ENCODE results near the gene DNAJC17. TPM values are rescaled to one million over a fixed set of nuclear protein-coding genes. Genes with fewer than 3 reads are reported as not detected.

The DNAJC17 gene
- total RNA-seq, 1 experiment from 2014 or later = 14.8 TPM

- no peak overlapping the region for H3K27ac ChIP-seq (ENCODE audit: low read length)
- no peaks in the 10 kb centered on the region for H3K27me3 ChIP-seq (ENCODE audit: low read length)
- no peak for DNase-seq
- no peaks in the 10 kb centered on the region for H3K79me2 ChIP-seq (ENCODE audit: low read length)
- H3K36me3 ChIP-seq (ENCODE audit: insufficient read depth, low read length) = peaks cover 5% of the 10 kb centered on the region; the same call in 1 of the 2 replicates
- H3K9ac ChIP-seq (ENCODE audit: low read length) = no peak overlapping the region
- no peaks in the 10 kb centered on the region for H3K9me3 ChIP-seq (ENCODE audit: low read length)
- H4K20me1 ChIP-seq (ENCODE audit: insufficient read depth, low read depth, low read length) = no peaks in the 10 kb centered on the region
- peaks cover 17% of the 10 kb centered on the region for H3K4me1 ChIP-seq (ENCODE audit: low read length)
- H3K4me2 ChIP-seq (ENCODE audit: low read depth, low read length, poor library complexity, severe bottlenecking) = no peak overlapping the region
- H3K9me2 ChIP-seq (replicated peaks; ENCODE audit: insufficient read depth, low read length) = no peaks in the 10 kb centered on the region
- no peak overlapping the region for H2AFZ ChIP-seq (ENCODE audit: low read length)
- no peak overlapping the region for H3K4me3 ChIP-seq (ENCODE audit: low read length)
Observed at GRCh38 chr15:40744815-40745152, 62.5 kb downstream of the DNAJC17 start.

GRCh38 chr15:40743921-40744814 lies 63.1 kb downstream of the DNAJC17 start:
- Histone ChIP-seq H3K9ac (ENCODE audit: low read length) (no peak overlapping the region), H3K4me3 (ENCODE audit: low read length) (no peak overlapping the region), H3K9me2 (replicated peaks; ENCODE audit: insufficient read depth, low read length) (no peaks in the 10 kb centered on the region), H3K9me3 (ENCODE audit: low read length) (no peaks in the 10 kb centered on the region), H3K27ac (ENCODE audit: low read length) (no peak overlapping the region), H3K79me2 (ENCODE audit: low read length) (no peaks in the 10 kb centered on the region), H4K20me1 (ENCODE audit: insufficient read depth, low read depth, low read length) (no peaks in the 10 kb centered on the region), H3K27me3 (ENCODE audit: low read length) (no peaks in the 10 kb centered on the region), H3K36me3 (ENCODE audit: insufficient read depth, low read length) (peaks cover 4% of the 10 kb centered on the region; the same call in 1 of the 2 replicates), H3K4me2 (ENCODE audit: low read depth, low read length, poor library complexity, severe bottlenecking) (no peak overlapping the region), H3K4me1 (ENCODE audit: low read length) (peaks cover 17% of the 10 kb centered on the region), H2AFZ (ENCODE audit: low read length) (no peak overlapping the region)
- DNase-seq = peak; percentile 53

DNA sequence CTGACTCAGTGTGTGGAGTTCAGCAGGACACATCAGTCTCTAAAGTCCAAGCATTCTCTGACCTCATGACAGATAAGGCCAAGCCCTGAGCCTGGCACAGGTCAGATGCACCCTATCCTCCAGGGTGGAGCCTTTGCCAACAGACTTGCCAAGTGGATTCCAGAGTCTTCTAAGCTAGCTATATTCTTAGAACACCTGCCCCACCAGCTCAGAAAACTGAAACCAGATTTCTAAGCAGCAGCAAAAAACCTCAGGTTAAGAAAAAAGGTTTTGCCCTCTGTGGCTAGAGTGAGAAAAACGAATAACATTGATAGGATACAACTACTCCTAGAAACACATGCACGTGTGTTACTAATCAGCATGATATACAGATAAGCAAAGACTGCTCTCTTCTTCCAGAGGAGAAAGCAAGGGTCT lies 63.8 kb downstream of the DNAJC17 start:
- Histone ChIP-seq H3K9ac (ENCODE audit: low read length) (no peak overlapping the region), H2AFZ (ENCODE audit: low read length) (no peak overlapping the region), H3K79me2 (ENCODE audit: low read length) (no peaks in the 10 kb centered on the region), H3K36me3 (ENCODE audit: insufficient read depth, low read length) (peaks cover 9% of the 10 kb centered on the region; the same call in 1 of the 2 replicates), H3K4me2 (ENCODE audit: low read depth, low read length, poor library complexity, severe bottlenecking) (no peak overlapping the region), H3K27ac (ENCODE audit: low read length) (no peak overlapping the region), H3K4me1 (ENCODE audit: low read length) (peaks cover 17% of the 10 kb centered on the region), H3K4me3 (ENCODE audit: low read length) (no peak overlapping the region), H3K9me2 (replicated peaks; ENCODE audit: insufficient read depth, low read length) (no peaks in the 10 kb centered on the region), H4K20me1 (ENCODE audit: insufficient read depth, low read depth, low read length) (no peaks in the 10 kb centered on the region), H3K27me3 (ENCODE audit: low read length) (no peaks in the 10 kb centered on the region), H3K9me3 (ENCODE audit: low read length) (no peaks in the 10 kb centered on the region)
- no peak for DNase-seq

DNA sequence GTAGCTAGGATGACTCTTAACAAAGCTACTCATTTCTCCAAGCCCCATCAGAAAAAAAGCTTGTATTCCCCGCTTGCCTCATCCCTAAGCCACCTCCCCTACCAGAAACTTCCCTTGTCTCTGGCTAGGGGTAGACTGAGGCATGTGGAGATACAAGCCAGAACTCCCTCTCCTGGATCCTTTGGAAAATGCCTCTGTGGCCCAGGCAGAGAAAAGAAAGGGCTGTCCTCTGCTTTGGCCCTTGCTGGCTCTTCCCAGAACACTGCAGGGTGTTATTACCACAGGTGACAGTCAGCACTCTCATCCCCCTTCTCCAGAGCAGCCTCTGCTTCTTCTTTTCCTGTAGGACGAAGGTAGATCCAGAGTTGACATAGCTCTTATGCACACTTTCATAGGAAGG lies 67.4 kb downstream of the DNAJC17 start:
- no peaks in the 10 kb centered on the region for H3K27me3 ChIP-seq (ENCODE audit: low read length)
- DNase-seq = no peak
- H3K4me2 ChIP-seq (ENCODE audit: low read depth, low read length, poor library complexity, severe bottlenecking) = no peak overlapping the region
- no peak overlapping the region for H3K9ac ChIP-seq (ENCODE audit: low read length)
- H3K9me2 ChIP-seq (replicated peaks; ENCODE audit: insufficient read depth, low read length) = no peaks in the 10 kb centered on the region
- no peak overlapping the region for H2AFZ ChIP-seq (ENCODE audit: low read length)
- H4K20me1 ChIP-seq (ENCODE audit: insufficient read depth, low read depth, low read length) = no peaks in the 10 kb centered on the region
- no peaks in the 10 kb centered on the region for H3K9me3 ChIP-seq (ENCODE audit: low read length)
- H3K79me2 ChIP-seq (ENCODE audit: low read length) = no peaks in the 10 kb centered on the region
- peaks cover 19% of the 10 kb centered on the region for H3K36me3 ChIP-seq (ENCODE audit: insufficient read depth, low read length)
- no peak overlapping the region for H3K4me3 ChIP-seq (ENCODE audit: low read length)
- H3K4me1 ChIP-seq (ENCODE audit: low read length) = no peaks in the 10 kb centered on the region
- no peak overlapping the region for H3K27ac ChIP-seq (ENCODE audit: low read length)

DNA sequence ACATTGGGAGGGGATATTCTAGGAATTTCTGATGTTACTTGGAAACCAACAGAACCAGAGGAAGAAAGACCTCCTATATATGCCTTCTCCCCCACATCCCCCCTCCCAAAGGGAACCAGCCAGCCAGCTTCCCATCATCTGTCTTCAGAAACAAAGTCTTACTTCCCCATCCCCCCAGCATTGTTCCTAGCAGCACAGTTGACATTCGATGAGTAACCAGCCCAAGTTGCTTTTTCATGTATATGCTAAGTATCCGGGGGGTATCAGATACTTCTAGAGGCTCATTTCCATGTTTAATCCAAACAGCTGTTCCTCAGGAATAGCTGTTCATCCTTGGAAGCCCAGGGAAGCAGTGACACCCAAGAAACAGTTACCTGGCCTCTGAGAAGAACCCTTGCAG lies 68.2 kb downstream of the DNAJC17 start:
- Histone ChIP-seq H3K36me3 (ENCODE audit: insufficient read depth, low read length) (peaks cover 23% of the 10 kb centered on the region), H3K27ac (ENCODE audit: low read length) (no peak overlapping the region), H3K4me2 (ENCODE audit: low read depth, low read length, poor library complexity, severe bottlenecking) (no peak overlapping the region), H3K27me3 (ENCODE audit: low read length) (no peaks in the 10 kb centered on the region), H3K4me1 (ENCODE audit: low read length) (no peaks in the 10 kb centered on the region), H4K20me1 (ENCODE audit: insufficient read depth, low read depth, low read length) (no peaks in the 10 kb centered on the region), H2AFZ (ENCODE audit: low read length) (no peak overlapping the region), H3K9me3 (ENCODE audit: low read length) (no peaks in the 10 kb centered on the region), H3K9ac (ENCODE audit: low read length) (no peak overlapping the region), H3K9me2 (replicated peaks; ENCODE audit: insufficient read depth, low read length) (no peaks in the 10 kb centered on the region), H3K4me3 (ENCODE audit: low read length) (no peak overlapping the region), H3K79me2 (ENCODE audit: low read length) (no peaks in the 10 kb centered on the region)
- DNase-seq = no peak

DNA sequence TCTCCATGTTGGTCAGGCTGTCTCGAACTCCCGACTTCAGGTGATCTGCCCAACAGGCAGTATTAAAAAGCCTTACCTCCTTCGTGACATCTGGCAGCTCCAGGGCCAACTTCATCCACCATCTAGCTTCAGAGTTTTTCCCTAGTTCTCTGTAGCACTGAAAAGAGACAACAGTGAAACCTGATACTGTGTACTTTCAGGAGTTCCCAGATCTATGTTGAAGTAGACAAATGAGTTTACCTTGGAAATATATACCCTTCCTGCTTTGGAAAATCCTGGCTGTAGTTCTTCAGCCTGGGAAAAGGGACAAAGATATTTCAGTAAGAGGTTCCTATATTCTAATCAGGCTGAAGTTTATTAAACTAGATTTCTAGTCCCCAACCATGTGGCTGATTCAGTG lies 70.2 kb downstream of the DNAJC17 start:
- Histone ChIP-seq H3K79me2 (ENCODE audit: low read length) (no peaks in the 10 kb centered on the region), H3K36me3 (ENCODE audit: insufficient read depth, low read length) (peaks cover 27% of the 10 kb centered on the region), H3K27me3 (ENCODE audit: low read length) (no peaks in the 10 kb centered on the region), H3K4me3 (ENCODE audit: low read length) (no peak overlapping the region), H3K27ac (ENCODE audit: low read length) (no peak overlapping the region), H3K4me1 (ENCODE audit: low read length) (no peaks in the 10 kb centered on the region), H3K9me3 (ENCODE audit: low read length) (no peaks in the 10 kb centered on the region), H3K9ac (ENCODE audit: low read length) (no peak overlapping the region), H2AFZ (ENCODE audit: low read length) (no peak overlapping the region), H3K4me2 (ENCODE audit: low read depth, low read length, poor library complexity, severe bottlenecking) (no peak overlapping the region), H4K20me1 (ENCODE audit: insufficient read depth, low read depth, low read length) (no peaks in the 10 kb centered on the region), H3K9me2 (replicated peaks; ENCODE audit: insufficient read depth, low read length) (no peaks in the 10 kb centered on the region)
- no peak for DNase-seq

- DNase-seq = no peak
- H3K36me3 ChIP-seq (ENCODE audit: insufficient read depth, low read length) = peaks cover 31% of the 10 kb centered on the region
- no peaks in the 10 kb centered on the region for H4K20me1 ChIP-seq (ENCODE audit: insufficient read depth, low read depth, low read length)
Observed at GRCh38 chr15:40736575-40736974, 70.7 kb downstream of the DNAJC17 start.

GRCh38 chr15:40731034-40731433 lies 76.2 kb downstream of the DNAJC17 start:
- no peaks in the 10 kb centered on the region for H3K27me3 ChIP-seq (ENCODE audit: low read length)
- no peak for DNase-seq
- peaks cover 27% of the 10 kb centered on the region for H3K36me3 ChIP-seq (ENCODE audit: insufficient read depth, low read length)
- no peak overlapping the region for H3K4me2 ChIP-seq (ENCODE audit: low read depth, low read length, poor library complexity, severe bottlenecking)
- no peak overlapping the region for H2AFZ ChIP-seq (ENCODE audit: low read length)
- no peak overlapping the region for H3K27ac ChIP-seq (ENCODE audit: low read length)
- no peak overlapping the region for H3K4me3 ChIP-seq (ENCODE audit: low read length)
- no peak overlapping the region for H3K9ac ChIP-seq (ENCODE audit: low read length)
- no peaks in the 10 kb centered on the region for H3K79me2 ChIP-seq (ENCODE audit: low read length)
- no peaks in the 10 kb centered on the region for H3K4me1 ChIP-seq (ENCODE audit: low read length)
- H4K20me1 ChIP-seq (ENCODE audit: insufficient read depth, low read depth, low read length) = no peaks in the 10 kb centered on the region
- no peaks in the 10 kb centered on the region for H3K9me3 ChIP-seq (ENCODE audit: low read length)
- no peaks in the 10 kb centered on the region for H3K9me2 ChIP-seq (replicated peaks; ENCODE audit: insufficient read depth, low read length)

More at GRCh38 chr15:40736575-40736974, 70.7 kb downstream of the DNAJC17 start:
- Histone ChIP-seq H3K4me1 (ENCODE audit: low read length) (no peaks in the 10 kb centered on the region), H3K4me3 (ENCODE audit: low read length) (no peak overlapping the region), H3K79me2 (ENCODE audit: low read length) (no peaks in the 10 kb centered on the region), H3K9ac (ENCODE audit: low read length) (no peak overlapping the region), H2AFZ (ENCODE audit: low read length) (no peak overlapping the region), H3K9me3 (ENCODE audit: low read length) (no peaks in the 10 kb centered on the region), H3K27ac (ENCODE audit: low read length) (no peak overlapping the region), H3K27me3 (ENCODE audit: low read length) (no peaks in the 10 kb centered on the region), H3K4me2 (ENCODE audit: low read depth, low read length, poor library complexity, severe bottlenecking) (no peak overlapping the region), H3K9me2 (replicated peaks; ENCODE audit: insufficient read depth, low read length) (no peaks in the 10 kb centered on the region)

All from Karpas-422 (cell line).